Keratinocyte (primary cell): ENCODE measurements around the gene ATP8A1.

Experiments used
- EZH2 ChIP-seq: IDR thresholded peaks from one replicate; pipeline ENCODE4 v1.6.1; 2012; ENCODE audit warnings: inconsistent platforms, mild to moderate bottlenecking, low read length, moderate library complexity
- TF ChIP-seq, protein P1 (sequence below), 3 experiments: IDR thresholded peaks in 1 of 3; conservative IDR thresholded peaks in 1 of 3; optimal IDR thresholded peaks in 1 of 3; 2 replicates in 2 of 3; 3 replicates in 1 of 3; pipeline versions ENCODE3 to v1.5.1; 2011; ENCODE audit warnings: low read length in 3 of 3, mild to moderate bottlenecking in 3 of 3, moderate library complexity in 2 of 3, control low read depth in 1 of 3, inconsistent platforms in 1 of 3; ENCODE audit not compliant: insufficient read depth in 2 of 3; ENCODE audit errors: extremely low read depth in 1 of 3

DNA sequence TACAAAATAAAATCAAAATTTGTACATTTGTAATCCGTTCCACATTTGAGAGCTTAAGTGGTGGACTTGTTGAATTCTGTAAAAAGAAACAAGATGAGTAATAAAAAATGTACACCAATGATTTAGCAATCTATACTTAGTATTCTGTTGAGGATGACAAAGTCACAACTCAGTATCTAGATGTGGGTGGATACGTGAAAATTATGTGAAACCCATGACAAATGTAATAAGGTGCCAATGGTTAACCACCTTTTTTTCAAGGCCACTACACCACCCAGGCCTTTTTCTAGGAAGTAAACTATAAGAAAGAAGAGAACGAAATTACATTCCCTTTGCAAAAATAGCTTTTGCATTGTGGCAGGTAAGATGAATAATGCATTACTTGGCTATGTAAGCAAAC lies 77.0 kb downstream of the ATP8A1 start:
- TF ChIP-seq, protein P1, sequence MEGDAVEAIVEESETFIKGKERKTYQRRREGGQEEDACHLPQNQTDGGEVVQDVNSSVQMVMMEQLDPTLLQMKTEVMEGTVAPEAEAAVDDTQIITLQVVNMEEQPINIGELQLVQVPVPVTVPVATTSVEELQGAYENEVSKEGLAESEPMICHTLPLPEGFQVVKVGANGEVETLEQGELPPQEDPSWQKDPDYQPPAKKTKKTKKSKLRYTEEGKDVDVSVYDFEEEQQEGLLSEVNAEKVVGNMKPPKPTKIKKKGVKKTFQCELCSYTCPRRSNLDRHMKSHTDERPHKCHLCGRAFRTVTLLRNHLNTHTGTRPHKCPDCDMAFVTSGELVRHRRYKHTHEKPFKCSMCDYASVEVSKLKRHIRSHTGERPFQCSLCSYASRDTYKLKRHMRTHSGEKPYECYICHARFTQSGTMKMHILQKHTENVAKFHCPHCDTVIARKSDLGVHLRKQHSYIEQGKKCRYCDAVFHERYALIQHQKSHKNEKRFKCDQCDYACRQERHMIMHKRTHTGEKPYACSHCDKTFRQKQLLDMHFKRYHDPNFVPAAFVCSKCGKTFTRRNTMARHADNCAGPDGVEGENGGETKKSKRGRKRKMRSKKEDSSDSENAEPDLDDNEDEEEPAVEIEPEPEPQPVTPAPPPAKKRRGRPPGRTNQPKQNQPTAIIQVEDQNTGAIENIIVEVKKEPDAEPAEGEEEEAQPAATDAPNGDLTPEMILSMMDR (optimal IDR thresholded peaks at IDR 0.05 in 1 of 3, IDR thresholded peaks at IDR 0.05 in 1 of 3, conservative IDR thresholded peaks at IDR 0.05 in 1 of 3; ENCODE audit: extremely low read depth in 1 of 3, insufficient read depth in 2 of 3, low read length in 3 of 3) = no peak
- TF ChIP-seq EZH2 = no peak
